H9 (cell line): Measurements from ENCODE around the gene DHCR24. TPM values are rescaled to one million over a fixed set of nuclear protein-coding genes. Genes with fewer than 3 reads are reported as not detected.
A peak's percentile ranks its signal among the peaks of the same experiment; 100 is the strongest.

ENCODE experiments used
- DNase-seq: peaks from one replicate; pipeline ENCODE4 v3.0.0-alpha.2; 2017
- H2AFZ ChIP-seq: one replicate; pipeline ENCODE4 v1.6.1; 2013; ENCODE audit warnings: mild to moderate bottlenecking, low read length, control low read depth, moderate library complexity
- H2AK5ac ChIP-seq: 2 replicates; pipeline ENCODE4 v1.6.1; 2013; ENCODE audit warnings: low read length, control low read depth, mixed read lengths; ENCODE audit not compliant: insufficient read length
- H2BK120ac ChIP-seq: one replicate; pipeline ENCODE4 v1.6.1; 2013; ENCODE audit warnings: low read depth, mild to moderate bottlenecking, low read length, control low read depth, inconsistent platforms; ENCODE audit not compliant: poor library complexity, severe bottlenecking
- H2BK12ac ChIP-seq: 2 replicates; pipeline ENCODE4 v1.6.1; 2013; ENCODE audit warnings: low read length, control low read depth, mixed read lengths, low read depth; ENCODE audit not compliant: insufficient read length
- H2BK15ac ChIP-seq: 2 replicates; pipeline ENCODE4 v1.6.1; 2013; ENCODE audit warnings: low read depth, low read length, control low read depth
- H2BK20ac ChIP-seq: one replicate; pipeline ENCODE4 v1.6.1; 2013; ENCODE audit warnings: low read depth, mild to moderate bottlenecking, low read length, control low read depth, inconsistent platforms; ENCODE audit not compliant: poor library complexity, severe bottlenecking
- H2BK5ac ChIP-seq: 2 replicates; pipeline ENCODE4 v1.6.1; 2013; ENCODE audit warnings: low read length, control low read depth, mixed read lengths; ENCODE audit not compliant: insufficient read length
- H3K14ac ChIP-seq: 2 replicates; pipeline ENCODE4 v1.6.1; 2013; ENCODE audit warnings: low read length, control low read depth; ENCODE audit not compliant: insufficient read depth
- H3K18ac ChIP-seq: 2 replicates; pipeline ENCODE4 v1.6.1; 2013; ENCODE audit warnings: low read depth, mild to moderate bottlenecking, mixed read lengths, low read length, control low read depth; ENCODE audit not compliant: insufficient read length
- H3K23ac ChIP-seq: 2 replicates; pipeline ENCODE4 v1.6.1; 2013; ENCODE audit warnings: low read length, control low read depth, mixed read lengths, low read depth; ENCODE audit not compliant: insufficient read length
- H3K23me2 ChIP-seq: 2 replicates; pipeline ENCODE4 v1.6.1; 2013; ENCODE audit warnings: low read depth, mild to moderate bottlenecking, mixed read lengths, low read length, control low read depth; ENCODE audit not compliant: insufficient read length, poor library complexity, severe bottlenecking
- H3K27ac ChIP-seq: 2 replicates; pipeline ENCODE4 v1.5.1; 2013; ENCODE audit warnings: low read length, control low read depth, mixed read lengths, low read depth; ENCODE audit not compliant: insufficient read length
- H3K27me3 ChIP-seq: 2 replicates; pipeline ENCODE4 v1.6.1; 2013; ENCODE audit warnings: low read length, control low read depth, inconsistent platforms; ENCODE audit not compliant: insufficient read depth
- H3K4ac ChIP-seq: 2 replicates; pipeline ENCODE4 v1.6.1; 2013; ENCODE audit warnings: low read depth, mild to moderate bottlenecking, control low read depth, inconsistent platforms, low read length, moderate library complexity
- H3K4me1 ChIP-seq: 2 replicates; pipeline ENCODE4 v1.6.1; 2013; ENCODE audit warnings: low read length, control low read depth, inconsistent platforms; ENCODE audit not compliant: insufficient read depth
- H3K4me2 ChIP-seq: 2 replicates; pipeline ENCODE4 v1.6.1; 2013; ENCODE audit warnings: low read length, control low read depth, mixed read lengths; ENCODE audit not compliant: insufficient read length, insufficient read depth
- H3K56ac ChIP-seq: 2 replicates; pipeline ENCODE4 v1.6.1; 2013; ENCODE audit warnings: low read depth, mild to moderate bottlenecking, mixed read lengths, low read length, control low read depth; ENCODE audit not compliant: insufficient read length
- H3K79me1 ChIP-seq: 2 replicates; pipeline ENCODE4 v1.6.1; 2013; ENCODE audit warnings: low read depth, mild to moderate bottlenecking, moderate library complexity, low read length, control low read depth, inconsistent platforms; ENCODE audit not compliant: insufficient read depth, poor library complexity, severe bottlenecking
- H3K79me2 ChIP-seq: 2 replicates; pipeline ENCODE4 v1.6.1; 2013; ENCODE audit warnings: low read length, control low read depth, inconsistent platforms; ENCODE audit not compliant: insufficient read depth
- H3K9ac ChIP-seq: 2 replicates; pipeline ENCODE4 v1.6.1; 2013; ENCODE audit warnings: low read length, control low read depth, mixed read lengths; ENCODE audit not compliant: insufficient read length; ENCODE audit errors: extremely low read depth
- H3K9me3 ChIP-seq: one replicate; pipeline ENCODE4 v1.6.1; 2013; ENCODE audit warnings: low read depth, low read length, inconsistent platforms; ENCODE audit not compliant: control insufficient read depth
- H3T11ph ChIP-seq: one replicate; pipeline ENCODE4 v1.6.1; 2013; ENCODE audit warnings: mild to moderate bottlenecking, low read length, control low read depth, inconsistent platforms
- H4K20me1 ChIP-seq: one replicate; pipeline ENCODE4 v1.6.1; 2013; ENCODE audit not compliant: control insufficient read depth, insufficient read length, insufficient read depth
- H4K5ac ChIP-seq: 2 replicates; pipeline ENCODE4 v1.6.1; 2013; ENCODE audit warnings: low read depth, mild to moderate bottlenecking, mixed read lengths, low read length, control low read depth; ENCODE audit not compliant: insufficient read length
- H4K8ac ChIP-seq: replicated peaks from 2 replicates; pipeline ENCODE4 v1.6.1; 2013; ENCODE audit warnings: low read length, control low read depth, mixed read lengths, low read depth; ENCODE audit not compliant: insufficient read length
- H4K91ac ChIP-seq: 2 replicates; pipeline ENCODE4 v1.6.1; 2013; ENCODE audit warnings: low read depth, mild to moderate bottlenecking, moderate library complexity, mixed read lengths, low read length, control low read depth; ENCODE audit not compliant: insufficient read length
- H3K27ac Mint-ChIP-seq, 3 experiments: 2 replicates in 2 of 3; 3 replicates in 1 of 3; pipeline ENCODE4 v1.8.0; 2020 to 2021; ENCODE audit warnings: mixed read lengths in 3 of 3, mild to moderate bottlenecking in 1 of 3, moderate library complexity in 1 of 3
- H3K27me3 Mint-ChIP-seq: 2 replicates; pipeline ENCODE4 v1.8.0; 2021; ENCODE audit warnings: low read depth, mild to moderate bottlenecking, moderate library complexity, mixed read lengths
- H3K36me3 Mint-ChIP-seq, 3 experiments: 2 replicates in 2 of 3; 3 replicates in 1 of 3; pipeline ENCODE4 v1.8.0; 2020 to 2021; ENCODE audit warnings: low read depth in 3 of 3, mixed read lengths in 3 of 3; ENCODE audit not compliant: insufficient read depth in 1 of 3
- H3K4me1 Mint-ChIP-seq, 2 experiments: 2 replicates each; pipeline ENCODE4 v1.8.0; 2020; ENCODE audit warnings: mixed read lengths in 2 of 2
- H3K4me3 Mint-ChIP-seq, 2 experiments: 2 replicates in 1 of 2; 3 replicates in 1 of 2; pipeline ENCODE4 v1.8.0; 2020 to 2021; ENCODE audit warnings: mild to moderate bottlenecking in 2 of 2, mixed read lengths in 2 of 2, moderate library complexity in 1 of 2
- H3K9me3 Mint-ChIP-seq, 2 experiments: 2 replicates in 1 of 2; 3 replicates in 1 of 2; pipeline ENCODE4 v1.8.0; 2020; ENCODE audit warnings: mild to moderate bottlenecking in 2 of 2, mixed read lengths in 2 of 2, moderate library complexity in 1 of 2
- WGBS: extraction: QIAGEN DNeasy Blood & Tissue Kit; methylation state at CpG from one replicate; pipeline ENCODE4 v1.1.7; 2013; ENCODE audit warnings: missing lambda C conversion rate, low lambda C conversion rate, mixed read lengths; ENCODE audit not compliant: insufficient read length; ENCODE audit errors: extremely low coverage; 5-methylcytosine and 5-hydroxymethylcytosine counted together
- total RNA-seq: library from RNA; stranded (reverse); gene quantifications from 2 replicates; pipeline ENCODE4 v1.2.1, GENCODE V29; 2021
- TF ChIP-seq, protein P1 (sequence below): fragments of 200-600 bp; sonication (generic); conservative IDR thresholded peaks from 3 replicates; pipeline ENCODE4 v1.8.0; 2021; ENCODE audit warnings: antibody characterized with exemption, mild to moderate bottlenecking

Gene DHCR24
- total RNA-seq, 1 experiment from 2014 or later: 318 TPM

DNA sequence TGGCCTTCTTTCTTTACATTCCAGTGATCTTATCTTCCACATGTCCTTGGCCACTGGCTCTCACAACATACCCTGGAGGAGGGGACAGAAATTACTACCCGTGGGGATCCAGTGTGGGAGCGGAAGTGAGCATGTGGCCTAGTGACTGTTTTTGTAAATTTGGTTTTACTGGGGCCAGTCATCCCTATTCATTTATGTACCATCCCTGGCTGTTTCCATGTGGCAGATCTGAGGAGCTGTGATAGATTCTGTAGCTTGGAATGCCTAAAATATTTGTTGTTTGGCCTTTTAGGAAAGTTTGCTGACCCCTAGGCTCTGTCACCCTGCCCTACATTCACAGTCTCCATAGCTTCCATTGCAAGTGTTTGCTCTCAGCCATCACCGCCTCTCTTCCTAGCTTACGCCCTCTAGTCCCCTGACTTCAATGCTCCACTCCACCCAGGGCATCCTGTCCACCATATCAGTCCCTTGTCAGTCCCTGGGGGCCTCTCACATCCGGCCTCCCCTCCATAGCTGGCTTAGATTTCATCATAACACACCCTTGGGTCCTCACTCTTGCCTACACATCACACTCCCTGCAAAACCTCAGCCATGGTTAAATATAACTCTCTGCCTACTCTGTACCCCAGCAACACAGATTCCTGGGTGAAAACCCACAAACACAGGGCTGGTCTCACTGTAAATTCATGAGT, 25.8 kb downstream of the DHCR24 start:
- TF ChIP-seq, protein P1, sequence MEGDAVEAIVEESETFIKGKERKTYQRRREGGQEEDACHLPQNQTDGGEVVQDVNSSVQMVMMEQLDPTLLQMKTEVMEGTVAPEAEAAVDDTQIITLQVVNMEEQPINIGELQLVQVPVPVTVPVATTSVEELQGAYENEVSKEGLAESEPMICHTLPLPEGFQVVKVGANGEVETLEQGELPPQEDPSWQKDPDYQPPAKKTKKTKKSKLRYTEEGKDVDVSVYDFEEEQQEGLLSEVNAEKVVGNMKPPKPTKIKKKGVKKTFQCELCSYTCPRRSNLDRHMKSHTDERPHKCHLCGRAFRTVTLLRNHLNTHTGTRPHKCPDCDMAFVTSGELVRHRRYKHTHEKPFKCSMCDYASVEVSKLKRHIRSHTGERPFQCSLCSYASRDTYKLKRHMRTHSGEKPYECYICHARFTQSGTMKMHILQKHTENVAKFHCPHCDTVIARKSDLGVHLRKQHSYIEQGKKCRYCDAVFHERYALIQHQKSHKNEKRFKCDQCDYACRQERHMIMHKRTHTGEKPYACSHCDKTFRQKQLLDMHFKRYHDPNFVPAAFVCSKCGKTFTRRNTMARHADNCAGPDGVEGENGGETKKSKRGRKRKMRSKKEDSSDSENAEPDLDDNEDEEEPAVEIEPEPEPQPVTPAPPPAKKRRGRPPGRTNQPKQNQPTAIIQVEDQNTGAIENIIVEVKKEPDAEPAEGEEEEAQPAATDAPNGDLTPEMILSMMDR: no peak
- no peak overlapping the region for H3K27ac ChIP-seq
- Mint-ChIP-seq H3K27me3 (no peaks in the 10 kb centered on the region; the same call in 1 of the 2 replicates), H3K4me3 (no peak overlapping the region), H3K36me3 (peaks cover 60 to 92% (median 92%) of the 10 kb centered on the region in 3 experiments), H3K27ac (peak overlapping the region; percentile 4 to 60 (median 46); a peak in 5 of 7 replicates), H3K9me3 (no peaks in the 10 kb centered on the region), H3K4me1 (no peaks in the 10 kb centered on the region)
- no peak for DNase-seq
- no peak overlapping the region for H3K4me2 ChIP-seq
- peaks cover 2% of the 10 kb centered on the region for H4K20me1 ChIP-seq
- H3K79me1 ChIP-seq: peaks cover 5% of the 10 kb centered on the region
- H3K27me3 ChIP-seq: no peaks in the 10 kb centered on the region
- no peak overlapping the region for H4K5ac ChIP-seq
- no peak overlapping the region for H3K23ac ChIP-seq
- no peaks in the 10 kb centered on the region for H3K4me1 ChIP-seq
- no peak overlapping the region for H2BK12ac ChIP-seq
- H2BK120ac ChIP-seq: no peak overlapping the region
- WGBS: no CpG with 5 or more reads among the region's 5 CpGs
- no peaks in the 10 kb centered on the region for H3K9me3 ChIP-seq
- peaks cover 2% of the 10 kb centered on the region; the same call in 1 of the 2 replicates for H3K79me2 ChIP-seq
- H4K8ac ChIP-seq: no peak overlapping the region
- no peaks in the 10 kb centered on the region for H3K23me2 ChIP-seq
- H2AFZ ChIP-seq: no peak overlapping the region
- no peak overlapping the region for H4K91ac ChIP-seq
- no peak overlapping the region for H3K9ac ChIP-seq
- no peak overlapping the region for H3K14ac ChIP-seq
- H3T11ph ChIP-seq: no peak overlapping the region
- H2BK15ac ChIP-seq: no peak overlapping the region
- H3K18ac ChIP-seq: no peak overlapping the region
- H2AK5ac ChIP-seq: no peak overlapping the region
- H2BK5ac ChIP-seq: no peak overlapping the region
- H2BK20ac ChIP-seq: no peak overlapping the region
- no peak overlapping the region for H3K4ac ChIP-seq
- no peak overlapping the region for H3K56ac ChIP-seq
